OCI-LY1 (cell line): ENCODE measurements around the gene IQGAP2.

Source experiments
- H2AFZ ChIP-seq: fragments of 200-600 bp; sonication (generic), shearing (Covaris generic); 2 replicates; pipeline ENCODE4 v1.6.0; 2014; ENCODE audit warnings: antibody characterized with exemption, mild to moderate bottlenecking, low read length
- H3F3A ChIP-seq: fragments of 200-600 bp; sonication (generic), shearing (Covaris generic); 2 replicates; pipeline ENCODE4 v1.6.0; 2014; ENCODE audit warnings: mild to moderate bottlenecking, antibody characterized with exemption, low read length, moderate library complexity; ENCODE audit not compliant: insufficient read depth
- H3K27ac ChIP-seq: fragments of 200-600 bp; sonication (generic); 2 replicates; pipeline ENCODE4 v1.5.1; 2014; ENCODE audit warnings: low read length, mixed run types, mild to moderate bottlenecking, low read depth; ENCODE audit not compliant: poor library complexity, severe bottlenecking
- H3K27me3 ChIP-seq: fragments of 200-600 bp; sonication (generic); 2 replicates; pipeline ENCODE4 v1.6.0; 2014; ENCODE audit warnings: antibody characterized with exemption, mild to moderate bottlenecking, low read length, moderate library complexity; ENCODE audit not compliant: insufficient read depth
- H3K36me3 ChIP-seq: fragments of 200-600 bp; sonication (generic); 2 replicates; pipeline ENCODE4 v1.6.1; 2014; ENCODE audit warnings: mild to moderate bottlenecking, antibody characterized with exemption, low read length, moderate library complexity, mixed read lengths; ENCODE audit not compliant: insufficient read depth
- H3K4me1 ChIP-seq: fragments of 200-600 bp; sonication (generic); 2 replicates; pipeline ENCODE4 v1.5.1; 2014; ENCODE audit warnings: mild to moderate bottlenecking, low read length, moderate library complexity; ENCODE audit not compliant: insufficient read depth, severe bottlenecking
- H3K4me2 ChIP-seq: fragments of 200-600 bp; sonication (generic), shearing (Covaris generic); 2 replicates; pipeline ENCODE4 v1.6.1; 2014; ENCODE audit warnings: low read length
- H3K4me3 ChIP-seq: fragments of 200-600 bp; sonication (generic); 2 replicates; pipeline ENCODE4 v1.5.1; 2014; ENCODE audit warnings: low read length, low read depth, mild to moderate bottlenecking, mixed read lengths; ENCODE audit not compliant: poor library complexity, severe bottlenecking
- H3K79me2 ChIP-seq: fragments of 200-600 bp; shearing (Covaris generic); 2 replicates; pipeline ENCODE4 v1.6.1; 2016; ENCODE audit warnings: mixed run types, low read length, mixed read lengths; ENCODE audit not compliant: insufficient read depth
- H3K9ac ChIP-seq: fragments of 200-600 bp; sonication (generic), shearing (Covaris generic); 2 replicates; pipeline ENCODE4 v1.6.1; 2014; ENCODE audit warnings: mild to moderate bottlenecking, low read length, mixed read lengths
- H3K9me2 ChIP-seq: fragments of 200-600 bp; sonication (generic), shearing (Covaris generic); 2 replicates; pipeline ENCODE4 v1.6.1; 2014; ENCODE audit warnings: low read depth, mild to moderate bottlenecking, low read length, mixed read lengths
- H3K9me3 ChIP-seq: fragments of 200-600 bp; shearing (Covaris generic); 2 replicates; pipeline ENCODE4 v1.6.1; 2014; ENCODE audit warnings: low read length, mixed read lengths
- H4K20me1 ChIP-seq: fragments of 200-600 bp; sonication (generic), shearing (Covaris generic); 2 replicates; pipeline ENCODE4 v1.6.0; 2016; ENCODE audit warnings: mild to moderate bottlenecking, low read length; ENCODE audit not compliant: insufficient read depth
- EZH2 ChIP-seq: fragments of 200-600 bp; sonication (generic), shearing (Covaris generic); IDR thresholded peaks from 2 replicates; pipeline ENCODE4 v1.8.0; 2017; ENCODE audit warnings: borderline replicate concordance, mixed run types, mild to moderate bottlenecking, antibody characterized with exemption, low read length, moderate library complexity, mixed read lengths
- TF ChIP-seq, protein P1 (sequence below): fragments of 200-600 bp; sonication (generic), shearing (Covaris generic); IDR thresholded peaks from 2 replicates; pipeline ENCODE4 v1.5.1; 2017; ENCODE audit warnings: mild to moderate bottlenecking, antibody characterized with exemption, low read length, moderate library complexity, mixed read lengths

Gene IQGAP2

DNA sequence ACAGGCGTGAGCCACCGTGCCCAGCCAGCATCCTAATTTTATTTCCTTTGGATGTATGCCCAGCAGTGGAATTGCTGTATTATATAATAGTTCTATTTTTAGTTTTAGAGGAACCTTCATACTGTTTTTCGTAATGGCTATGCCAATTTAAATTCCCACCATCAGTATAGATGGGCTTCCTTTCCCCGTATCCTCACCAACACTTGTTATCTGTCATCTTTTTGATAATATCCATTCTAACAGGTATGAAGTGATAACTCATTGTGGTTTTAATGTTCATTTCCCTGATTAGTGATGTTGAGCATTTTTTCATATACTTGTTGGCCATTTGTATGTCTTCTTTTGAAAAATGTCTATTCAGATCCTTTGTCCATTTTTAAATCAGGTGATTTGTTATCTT lies 325.9 kb downstream of the IQGAP2 start:
- Histone ChIP-seq H3K27me3 (no peaks in the 10 kb centered on the region), H3K36me3 (no peaks in the 10 kb centered on the region), H3K9me2 (no peaks in the 10 kb centered on the region), H3K4me2 (no peak overlapping the region), H3K27ac (no peak overlapping the region), H3K4me1 (no peaks in the 10 kb centered on the region), H3K9ac (no peak overlapping the region), H3K4me3 (no peak overlapping the region), H2AFZ (no peak overlapping the region), H4K20me1 (no peaks in the 10 kb centered on the region), H3K9me3 (peaks cover 10% of the 10 kb centered on the region), H3K79me2 (no peaks in the 10 kb centered on the region), H3F3A (no peaks in the 10 kb centered on the region)
- TF ChIP-seq, protein P1, sequence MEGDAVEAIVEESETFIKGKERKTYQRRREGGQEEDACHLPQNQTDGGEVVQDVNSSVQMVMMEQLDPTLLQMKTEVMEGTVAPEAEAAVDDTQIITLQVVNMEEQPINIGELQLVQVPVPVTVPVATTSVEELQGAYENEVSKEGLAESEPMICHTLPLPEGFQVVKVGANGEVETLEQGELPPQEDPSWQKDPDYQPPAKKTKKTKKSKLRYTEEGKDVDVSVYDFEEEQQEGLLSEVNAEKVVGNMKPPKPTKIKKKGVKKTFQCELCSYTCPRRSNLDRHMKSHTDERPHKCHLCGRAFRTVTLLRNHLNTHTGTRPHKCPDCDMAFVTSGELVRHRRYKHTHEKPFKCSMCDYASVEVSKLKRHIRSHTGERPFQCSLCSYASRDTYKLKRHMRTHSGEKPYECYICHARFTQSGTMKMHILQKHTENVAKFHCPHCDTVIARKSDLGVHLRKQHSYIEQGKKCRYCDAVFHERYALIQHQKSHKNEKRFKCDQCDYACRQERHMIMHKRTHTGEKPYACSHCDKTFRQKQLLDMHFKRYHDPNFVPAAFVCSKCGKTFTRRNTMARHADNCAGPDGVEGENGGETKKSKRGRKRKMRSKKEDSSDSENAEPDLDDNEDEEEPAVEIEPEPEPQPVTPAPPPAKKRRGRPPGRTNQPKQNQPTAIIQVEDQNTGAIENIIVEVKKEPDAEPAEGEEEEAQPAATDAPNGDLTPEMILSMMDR = no peak
- no peak for TF ChIP-seq EZH2

DNA sequence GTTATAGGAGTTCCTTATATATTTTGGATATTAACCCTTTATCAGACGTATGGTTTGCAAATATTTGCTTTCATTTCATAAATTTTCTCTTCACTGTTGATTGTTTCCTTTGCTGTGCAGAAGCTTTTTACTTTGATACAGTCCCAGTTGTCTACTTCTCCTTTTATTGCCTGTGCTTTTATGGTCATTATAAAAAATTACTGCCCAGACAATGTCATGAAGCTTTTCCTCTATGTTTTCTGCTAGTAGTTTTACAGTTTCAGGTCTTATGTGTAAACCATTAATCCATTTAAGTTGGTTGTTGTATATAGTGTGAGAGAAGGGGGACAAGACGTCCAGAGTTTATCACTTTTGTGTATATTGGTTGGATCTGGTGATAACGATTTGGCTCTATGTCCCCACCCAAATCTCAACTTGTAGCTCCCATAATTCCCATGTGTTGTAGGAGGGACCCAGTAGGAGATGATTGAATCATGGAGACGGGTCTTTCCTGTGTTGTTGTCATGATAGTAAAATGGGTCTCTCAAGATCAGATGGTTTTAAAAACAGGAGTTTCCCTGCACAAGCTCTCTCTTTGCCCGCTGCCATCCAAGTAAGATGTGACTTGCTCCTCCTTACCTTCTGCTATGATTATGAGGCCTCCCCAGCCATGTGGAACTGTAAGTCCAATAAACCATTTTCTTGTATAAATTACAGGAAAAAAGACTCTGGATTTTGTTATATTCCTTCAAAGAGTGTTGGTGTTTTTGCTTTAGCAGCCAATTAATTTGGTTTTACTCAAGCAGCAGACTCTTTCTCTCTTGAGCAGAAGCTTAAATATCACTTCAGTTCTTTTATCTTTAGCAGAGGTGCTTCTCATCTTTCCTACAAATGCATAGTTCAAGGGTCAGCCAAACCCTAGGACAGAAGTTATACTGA lies 326.5 kb downstream of the IQGAP2 start:
- no peak overlapping the region for H3K4me2 ChIP-seq
- H2AFZ ChIP-seq = no peak overlapping the region
- no peak overlapping the region for H3K4me3 ChIP-seq
- no peaks in the 10 kb centered on the region for H3K4me1 ChIP-seq
- H3K9me3 ChIP-seq = peaks cover 10% of the 10 kb centered on the region
- no peaks in the 10 kb centered on the region for H4K20me1 ChIP-seq
- H3K9ac ChIP-seq = no peak overlapping the region
- no peaks in the 10 kb centered on the region for H3K36me3 ChIP-seq
- no peaks in the 10 kb centered on the region for H3K79me2 ChIP-seq
- TF ChIP-seq, protein P1 = no peak
- TF ChIP-seq EZH2 = no peak
- H3F3A ChIP-seq = no peaks in the 10 kb centered on the region
- H3K27me3 ChIP-seq = no peaks in the 10 kb centered on the region
- H3K9me2 ChIP-seq = no peaks in the 10 kb centered on the region
- H3K27ac ChIP-seq = no peak overlapping the region

DNA sequence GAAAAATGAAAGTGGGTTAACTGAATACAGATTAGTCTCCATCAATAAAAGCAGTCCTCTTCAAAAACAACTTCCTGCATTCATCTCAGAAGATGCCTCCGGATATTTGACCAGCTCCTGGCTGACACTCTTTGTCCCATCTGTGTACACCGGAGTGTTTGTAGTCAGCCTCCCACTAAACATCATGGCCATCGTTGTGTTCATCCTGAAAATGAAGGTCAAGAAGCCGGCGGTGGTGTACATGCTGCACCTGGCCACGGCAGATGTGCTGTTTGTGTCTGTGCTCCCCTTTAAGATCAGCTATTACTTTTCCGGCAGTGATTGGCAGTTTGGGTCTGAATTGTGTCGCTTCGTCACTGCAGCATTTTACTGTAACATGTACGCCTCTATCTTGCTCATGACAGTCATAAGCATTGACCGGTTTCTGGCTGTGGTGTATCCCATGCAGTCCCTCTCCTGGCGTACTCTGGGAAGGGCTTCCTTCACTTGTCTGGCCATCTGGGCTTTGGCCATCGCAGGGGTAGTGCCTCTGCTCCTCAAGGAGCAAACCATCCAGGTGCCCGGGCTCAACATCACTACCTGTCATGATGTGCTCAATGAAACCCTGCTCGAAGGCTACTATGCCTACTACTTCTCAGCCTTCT lies 329.4 kb downstream of the IQGAP2 start:
- TF ChIP-seq EZH2 = no peak
- TF ChIP-seq, protein P1 = no peak
- no peaks in the 10 kb centered on the region for H3K27me3 ChIP-seq
- no peaks in the 10 kb centered on the region for H3K9me2 ChIP-seq
- H4K20me1 ChIP-seq = no peaks in the 10 kb centered on the region
- no peak overlapping the region for H3K4me2 ChIP-seq
- no peaks in the 10 kb centered on the region for H3K4me1 ChIP-seq
- no peaks in the 10 kb centered on the region for H3K36me3 ChIP-seq
- H2AFZ ChIP-seq = no peak overlapping the region
- no peaks in the 10 kb centered on the region for H3F3A ChIP-seq
- no peak overlapping the region for H3K4me3 ChIP-seq
- H3K9ac ChIP-seq = no peak overlapping the region
- H3K79me2 ChIP-seq = no peaks in the 10 kb centered on the region
- H3K27ac ChIP-seq = no peak overlapping the region
- H3K9me3 ChIP-seq = peaks cover 10% of the 10 kb centered on the region
